VCaP (cell line): ENCODE data around the gene ZBTB38.
A peak's percentile ranks its signal among the peaks of the same experiment; 100 is the strongest.

Experiments
- H3K27ac ChIP-seq: fragments of 450-650 bp; 2 replicates; pipeline ENCODE4 v1.5.1; 2017
- TF ChIP-seq, protein P1 (sequence below): fragments of 450-650 bp; conservative IDR thresholded peaks from 2 replicates; pipeline ENCODE4 v1.5.1; 2017; ENCODE audit warnings: mild to moderate bottlenecking, moderate library complexity

ZBTB38 gene

DNA sequence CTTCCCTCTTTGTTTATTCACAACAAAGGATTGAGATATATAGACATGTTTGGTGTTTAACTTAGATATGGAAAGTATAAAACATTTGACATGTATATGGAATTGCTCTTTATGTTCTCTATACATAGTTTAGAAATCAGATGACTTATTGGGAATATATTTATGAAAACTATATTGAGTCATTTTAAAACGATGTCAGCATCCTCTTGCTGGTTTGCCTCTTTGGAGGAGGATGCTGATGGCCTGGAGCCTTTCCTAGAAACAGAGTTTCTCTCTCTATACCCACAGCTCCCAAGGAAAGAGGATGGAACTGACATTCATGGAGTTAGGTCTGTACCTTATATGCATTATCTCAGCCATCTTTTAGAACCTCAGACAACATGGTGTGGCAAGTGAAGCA is 40.3 kb downstream of the ZBTB38 start:
- peak overlapping the region; percentile 96 for H3K27ac ChIP-seq

DNA sequence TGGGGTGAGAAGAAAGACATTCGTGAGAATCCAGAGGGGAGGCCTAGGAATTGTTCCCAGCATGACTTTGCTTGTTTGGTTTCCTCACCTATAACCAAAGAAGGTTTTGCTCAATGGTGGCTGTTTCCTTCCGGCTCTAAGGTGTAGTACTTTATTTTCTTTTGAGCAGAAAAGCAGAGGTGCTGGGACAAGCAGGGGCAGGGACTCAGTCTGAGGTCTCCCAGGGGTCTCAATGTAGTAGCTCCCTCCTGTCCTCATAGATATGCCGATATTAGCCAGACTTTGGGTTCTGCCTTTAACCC is 41.6 kb downstream of the ZBTB38 start:
- H3K27ac ChIP-seq: peak overlapping the region; percentile 96
- TF ChIP-seq, protein P1, sequence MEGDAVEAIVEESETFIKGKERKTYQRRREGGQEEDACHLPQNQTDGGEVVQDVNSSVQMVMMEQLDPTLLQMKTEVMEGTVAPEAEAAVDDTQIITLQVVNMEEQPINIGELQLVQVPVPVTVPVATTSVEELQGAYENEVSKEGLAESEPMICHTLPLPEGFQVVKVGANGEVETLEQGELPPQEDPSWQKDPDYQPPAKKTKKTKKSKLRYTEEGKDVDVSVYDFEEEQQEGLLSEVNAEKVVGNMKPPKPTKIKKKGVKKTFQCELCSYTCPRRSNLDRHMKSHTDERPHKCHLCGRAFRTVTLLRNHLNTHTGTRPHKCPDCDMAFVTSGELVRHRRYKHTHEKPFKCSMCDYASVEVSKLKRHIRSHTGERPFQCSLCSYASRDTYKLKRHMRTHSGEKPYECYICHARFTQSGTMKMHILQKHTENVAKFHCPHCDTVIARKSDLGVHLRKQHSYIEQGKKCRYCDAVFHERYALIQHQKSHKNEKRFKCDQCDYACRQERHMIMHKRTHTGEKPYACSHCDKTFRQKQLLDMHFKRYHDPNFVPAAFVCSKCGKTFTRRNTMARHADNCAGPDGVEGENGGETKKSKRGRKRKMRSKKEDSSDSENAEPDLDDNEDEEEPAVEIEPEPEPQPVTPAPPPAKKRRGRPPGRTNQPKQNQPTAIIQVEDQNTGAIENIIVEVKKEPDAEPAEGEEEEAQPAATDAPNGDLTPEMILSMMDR: no peak

More for the DNA sequence above, 40.3 kb downstream of the ZBTB38 start:
- TF ChIP-seq, protein P1: no peak

DNA sequence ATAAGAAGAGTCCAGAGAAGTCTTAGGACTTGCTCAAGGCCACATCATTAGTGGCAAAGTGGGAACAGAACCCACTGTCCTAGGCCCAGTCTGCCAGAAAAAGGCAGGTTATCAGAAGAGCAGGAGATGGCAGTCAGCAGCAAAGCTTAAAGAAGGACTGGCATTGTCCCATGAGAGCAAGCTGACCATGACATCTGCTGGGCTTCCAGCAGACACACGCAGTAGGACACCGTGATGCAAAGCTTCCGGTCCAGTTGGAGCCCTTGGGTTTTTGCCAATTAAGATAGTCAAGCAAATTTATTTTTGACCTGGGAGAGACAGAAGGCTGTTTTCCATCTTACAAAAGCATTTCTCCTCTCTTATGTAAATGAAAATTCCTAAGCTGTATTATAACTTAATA is 42.1 kb downstream of the ZBTB38 start:
- peak overlapping the region; percentile 96 for H3K27ac ChIP-seq
- TF ChIP-seq, protein P1: 0 out of 2 replicates have a peak, but pooled peaks have one; percentile 17

DNA sequence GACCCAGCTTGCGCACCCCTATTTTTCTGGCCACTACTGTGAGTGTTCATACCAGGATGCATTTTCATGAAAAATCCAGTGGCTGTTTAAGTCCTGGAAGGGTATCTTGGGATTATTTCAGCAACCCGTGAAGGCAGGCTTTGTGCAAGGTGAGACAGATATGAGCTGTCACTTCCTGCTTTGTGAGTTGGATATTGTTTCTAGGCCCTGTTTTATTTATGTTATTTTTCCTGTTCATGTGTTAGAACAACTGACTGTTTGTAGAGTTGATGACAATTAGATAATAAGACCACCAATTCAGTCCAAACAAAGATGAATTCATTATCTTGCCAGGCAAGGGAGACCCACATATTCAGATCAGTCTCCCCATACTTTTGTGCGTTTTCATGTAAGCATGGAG is 42.5 kb downstream of the ZBTB38 start:
- TF ChIP-seq, protein P1: no peak
- peak overlapping the region; percentile 96 for H3K27ac ChIP-seq

DNA sequence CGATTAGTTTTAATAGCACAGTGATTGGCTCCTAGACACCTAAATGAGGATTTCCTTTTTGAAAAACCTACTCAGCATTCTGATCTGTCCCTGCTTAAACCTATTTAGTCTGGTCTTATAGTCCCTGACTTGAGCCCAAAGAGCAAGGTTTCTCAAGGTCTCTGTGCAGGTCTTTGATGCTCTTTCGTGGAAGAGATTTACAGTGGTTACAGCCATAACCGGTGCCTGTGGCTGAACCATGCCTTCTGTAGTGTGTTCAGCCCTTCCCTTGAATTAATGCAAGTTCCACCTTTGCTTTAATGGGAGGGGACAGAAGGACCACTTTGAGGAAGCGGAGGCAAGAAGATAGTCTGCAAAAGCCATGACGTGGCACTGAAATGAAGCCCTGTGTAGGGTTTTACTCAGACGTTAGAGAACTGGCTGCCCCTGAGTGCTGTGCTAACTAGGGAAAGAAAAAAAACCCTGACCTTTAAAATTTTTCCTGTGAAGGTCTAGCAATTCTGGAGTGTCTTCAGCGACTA is 43.0 kb downstream of the ZBTB38 start:
- peak overlapping the region; percentile 96 for H3K27ac ChIP-seq
- TF ChIP-seq, protein P1: no peak

DNA sequence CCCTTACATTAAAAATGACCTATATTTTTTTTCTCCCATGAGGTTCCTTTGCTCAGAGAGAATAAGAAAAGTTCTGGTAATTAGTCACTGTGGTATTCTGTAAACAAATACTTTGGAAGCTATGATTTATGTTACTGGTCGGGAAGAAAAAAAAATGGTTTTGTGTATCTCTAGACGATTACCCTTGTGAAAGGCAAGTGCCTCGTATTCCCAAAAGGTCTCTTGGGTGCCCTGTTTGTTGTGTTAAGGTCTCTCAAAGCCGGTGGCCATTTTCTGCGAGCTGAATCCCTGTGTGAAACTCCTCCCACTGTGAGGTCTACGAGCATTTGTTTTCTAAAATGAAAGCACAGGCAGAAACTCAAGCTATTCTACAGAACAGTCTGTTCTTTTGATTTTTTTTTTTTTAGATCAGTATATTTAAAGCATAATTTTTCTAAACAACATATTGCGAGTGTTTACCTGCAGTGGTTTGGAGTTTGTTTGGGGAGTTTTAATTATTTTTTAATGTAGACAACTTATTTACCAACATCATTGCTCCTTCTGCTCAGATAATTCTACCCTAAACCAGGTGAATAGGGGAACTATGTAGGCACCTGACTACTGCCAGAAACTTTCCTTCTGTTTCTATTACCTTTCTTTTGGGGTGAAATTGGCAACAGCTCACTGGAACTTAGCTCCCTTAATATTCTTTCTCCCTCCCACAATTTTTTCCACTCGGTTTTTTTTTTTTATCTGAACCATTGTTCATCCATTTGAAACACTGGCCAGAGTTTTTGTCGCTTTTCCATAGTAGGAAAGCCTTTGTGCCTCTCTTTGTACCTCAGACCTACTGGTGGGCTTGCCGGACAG is 44.0 kb downstream of the ZBTB38 start:
- TF ChIP-seq, protein P1: no peak
- H3K27ac ChIP-seq: peak overlapping the region; percentile 96

DNA sequence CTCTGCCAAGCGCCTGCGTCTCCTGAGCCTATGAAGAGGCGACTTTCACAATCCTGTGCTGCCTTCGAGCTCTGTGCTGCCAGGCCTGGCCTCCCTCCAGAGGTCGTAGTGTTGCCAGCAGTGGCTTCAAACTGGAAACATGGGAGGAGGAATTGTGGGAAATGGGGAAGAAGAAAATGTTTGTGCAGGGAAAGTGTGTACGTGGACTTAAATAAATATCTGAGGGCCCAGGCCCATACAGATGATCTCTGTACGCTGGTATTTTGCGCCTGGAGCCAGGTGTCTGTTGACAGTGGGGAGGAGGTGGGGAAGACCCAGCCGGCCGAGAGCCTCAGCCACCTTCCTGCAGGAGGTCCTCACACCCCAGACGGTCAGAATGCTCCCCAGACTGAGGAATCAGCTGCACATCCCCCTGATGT is 44.6 kb downstream of the ZBTB38 start:
- peak overlapping the region; percentile 96 for H3K27ac ChIP-seq
- TF ChIP-seq, protein P1: 0 out of 2 replicates have a peak, but pooled peaks have one; percentile 11
